SK-N-MC (cell line): Measurements from ENCODE around the gene ADAT1.

Source experiments
- EZH2 ChIP-seq: fragments of 200-600 bp; sonication (generic); IDR thresholded peaks from one replicate; pipeline ENCODE4 v1.6.1; 2017; ENCODE audit warnings: antibody characterized with exemption
- FOXP2 ChIP-seq: optimal IDR thresholded peaks from 2 replicates; pipeline ENCODE3; 2011; ENCODE audit warnings: mild to moderate bottlenecking, moderate library complexity; ENCODE audit not compliant: insufficient read depth; ENCODE audit errors: extremely low read length, control extremely low read depth
- POLR2AphosphoS5 ChIP-seq: IDR thresholded peaks from 2 replicates; pipeline ENCODE4 v1.6.1; 2012; ENCODE audit warnings: mild to moderate bottlenecking, low read depth, low read length, borderline replicate concordance

GRCh38 chr16:75647492-75648264, 24.6 kb upstream of the ADAT1 start, which contains the start of the genes KARS1 and TERF2IP:
- peak; percentile 86 for TF ChIP-seq POLR2AphosphoS5
- TF ChIP-seq EZH2: no peak
- no peak for TF ChIP-seq FOXP2
